ENCODE data around the gene LRCH3.
A peak's percentile ranks its signal among the peaks of the same experiment; 100 is the strongest.
"Not testable (repeated sequence)": the region's sequence is repeated elsewhere in the genome, so short reads cannot be mapped to it uniquely, and the experiment has no call there.

Gene LRCH3

DNA sequence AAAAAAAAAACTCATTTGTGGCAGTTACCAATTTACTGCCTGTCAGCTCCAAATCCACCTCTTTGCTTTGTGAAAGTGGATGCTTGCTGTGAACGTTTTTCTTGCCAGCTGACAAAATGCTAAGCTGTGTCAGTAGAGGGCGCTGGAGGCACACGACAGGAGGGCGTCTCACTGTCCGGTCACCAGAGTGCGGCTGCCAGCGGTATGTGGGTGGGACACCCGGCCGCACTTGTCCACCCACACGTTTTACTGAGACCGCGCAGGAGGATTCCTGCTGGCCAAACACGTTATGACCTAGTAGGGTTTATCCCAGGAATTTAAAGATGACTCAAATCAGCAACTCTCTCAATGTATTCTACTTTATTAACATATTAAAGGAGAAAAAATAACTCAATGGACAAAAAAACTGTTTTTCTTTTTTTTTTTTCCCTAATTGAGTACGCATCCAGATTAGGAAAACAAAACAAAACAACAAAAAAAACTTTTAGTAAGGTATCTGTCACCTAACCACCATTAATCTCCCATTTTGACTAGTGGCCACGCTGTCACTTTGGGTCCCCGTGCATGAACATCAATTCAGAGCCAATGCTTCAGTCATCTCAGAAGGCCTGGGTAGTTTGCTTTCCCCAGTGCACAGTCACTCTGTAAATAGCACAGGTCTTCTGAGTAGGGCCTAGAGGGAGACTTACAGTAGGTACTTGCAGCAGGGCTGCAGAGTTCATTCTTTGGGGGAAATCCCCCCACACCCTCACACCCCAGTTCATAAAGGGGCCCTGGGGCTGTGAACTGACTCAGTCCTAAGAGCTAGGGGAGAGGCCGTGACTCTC, 115.2 kb downstream of the LRCH3 start:
- Histone ChIP-seq H3K36me3 (ENCODE audit: control insufficient read depth, low read length) (no peaks in the 10 kb centered on the region), H3K9me2 (replicated peaks; ENCODE audit: control insufficient read depth, low read length) (no peaks in the 10 kb centered on the region), H3F3A (ENCODE audit: control insufficient read depth, insufficient read depth) (no peaks in the 10 kb centered on the region), H3K4me2 (ENCODE audit: low read length) (no peak overlapping the region), H3K27ac (ENCODE audit: low read depth, low read length) (no peak overlapping the region), H3K9me3 (ENCODE audit: control insufficient read depth, insufficient read depth, low read length) (no peaks in the 10 kb centered on the region), H3K27me3 (ENCODE audit: control insufficient read depth, low read length) (no peaks in the 10 kb centered on the region), H3K4me1 (ENCODE audit: control insufficient read depth, low read length) (no peaks in the 10 kb centered on the region; the same call in 1 of the 2 replicates), H4K20me1 (ENCODE audit: control insufficient read depth, insufficient read depth, low read depth, low read length) (no peaks in the 10 kb centered on the region), H3K79me2 (ENCODE audit: control insufficient read depth, low read length) (peaks cover 4% of the 10 kb centered on the region), H3K4me3 (ENCODE audit: low read length) (no peak overlapping the region)
- TF ChIP-seq, protein P1, sequence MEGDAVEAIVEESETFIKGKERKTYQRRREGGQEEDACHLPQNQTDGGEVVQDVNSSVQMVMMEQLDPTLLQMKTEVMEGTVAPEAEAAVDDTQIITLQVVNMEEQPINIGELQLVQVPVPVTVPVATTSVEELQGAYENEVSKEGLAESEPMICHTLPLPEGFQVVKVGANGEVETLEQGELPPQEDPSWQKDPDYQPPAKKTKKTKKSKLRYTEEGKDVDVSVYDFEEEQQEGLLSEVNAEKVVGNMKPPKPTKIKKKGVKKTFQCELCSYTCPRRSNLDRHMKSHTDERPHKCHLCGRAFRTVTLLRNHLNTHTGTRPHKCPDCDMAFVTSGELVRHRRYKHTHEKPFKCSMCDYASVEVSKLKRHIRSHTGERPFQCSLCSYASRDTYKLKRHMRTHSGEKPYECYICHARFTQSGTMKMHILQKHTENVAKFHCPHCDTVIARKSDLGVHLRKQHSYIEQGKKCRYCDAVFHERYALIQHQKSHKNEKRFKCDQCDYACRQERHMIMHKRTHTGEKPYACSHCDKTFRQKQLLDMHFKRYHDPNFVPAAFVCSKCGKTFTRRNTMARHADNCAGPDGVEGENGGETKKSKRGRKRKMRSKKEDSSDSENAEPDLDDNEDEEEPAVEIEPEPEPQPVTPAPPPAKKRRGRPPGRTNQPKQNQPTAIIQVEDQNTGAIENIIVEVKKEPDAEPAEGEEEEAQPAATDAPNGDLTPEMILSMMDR (IDR thresholded peaks at IDR 0.05; ENCODE audit: low read depth, low read length, poor library complexity, severe bottlenecking), result peak; percentile 91
- TF ChIP-seq EZH2phosphoT487 (IDR thresholded peaks at IDR 0.05; ENCODE audit: borderline replicate concordance, low read length), result no peak

DNA sequence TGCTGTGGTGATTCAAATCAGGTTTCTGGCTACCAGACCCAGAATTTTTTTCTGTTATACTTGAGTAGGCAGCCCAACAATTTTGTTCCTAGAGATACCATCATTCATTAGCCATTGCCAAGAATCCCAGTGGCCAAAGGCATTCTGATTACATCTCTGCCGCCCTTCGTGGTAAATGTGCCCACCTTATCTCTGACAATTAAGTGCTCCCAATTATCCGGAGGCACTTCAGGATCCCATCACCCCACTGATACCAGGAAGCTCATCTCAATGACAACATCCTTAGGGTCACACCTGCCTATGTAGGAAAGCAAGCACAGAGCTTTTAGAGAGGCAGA, 115.8 kb downstream of the LRCH3 start:
- H3K4me2 ChIP-seq (ENCODE audit: low read length), result no peak overlapping the region
- TF ChIP-seq, protein P1 (IDR thresholded peaks at IDR 0.05; ENCODE audit: low read depth, low read length, poor library complexity, severe bottlenecking), result no peak
- no peak for TF ChIP-seq EZH2phosphoT487 (IDR thresholded peaks at IDR 0.05; ENCODE audit: borderline replicate concordance, low read length)

DNA sequence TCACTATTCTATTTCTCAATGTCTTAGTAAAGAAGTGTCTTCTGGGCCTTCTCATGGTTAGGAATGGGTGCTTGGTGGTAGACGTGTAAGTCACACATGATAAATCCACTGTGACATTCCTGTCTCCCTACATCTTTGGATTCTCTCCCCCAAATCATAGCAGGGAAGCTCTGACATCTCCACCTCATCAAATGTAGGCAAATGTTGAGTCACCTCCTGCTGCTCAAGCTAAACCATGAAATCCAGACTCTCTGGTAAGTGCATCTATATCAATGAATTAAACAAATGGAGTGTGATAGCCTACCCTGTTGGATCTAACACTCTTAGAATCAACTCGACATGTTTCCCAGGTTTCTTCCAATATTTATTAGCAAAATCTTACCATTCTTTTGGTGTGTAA, 116.1 kb downstream of the LRCH3 start:
- Histone ChIP-seq H3K36me3 (ENCODE audit: control insufficient read depth, low read length) (no peaks in the 10 kb centered on the region), H3K9me2 (replicated peaks; ENCODE audit: control insufficient read depth, low read length) (no peaks in the 10 kb centered on the region), H3K27ac (ENCODE audit: low read depth, low read length) (no peak overlapping the region), H3K4me3 (ENCODE audit: low read length) (no peak overlapping the region), H3K27me3 (ENCODE audit: control insufficient read depth, low read length) (no peaks in the 10 kb centered on the region), H3K4me1 (ENCODE audit: control insufficient read depth, low read length) (no peaks in the 10 kb centered on the region; the same call in 1 of the 2 replicates), H3K79me2 (ENCODE audit: control insufficient read depth, low read length) (peaks cover 4% of the 10 kb centered on the region), H3K9me3 (ENCODE audit: control insufficient read depth, insufficient read depth, low read length) (no peaks in the 10 kb centered on the region), H4K20me1 (ENCODE audit: control insufficient read depth, insufficient read depth, low read depth, low read length) (no peaks in the 10 kb centered on the region), H3K4me2 (ENCODE audit: low read length) (no peak overlapping the region), H3F3A (ENCODE audit: control insufficient read depth, insufficient read depth) (no peaks in the 10 kb centered on the region)
- TF ChIP-seq, protein P1 (IDR thresholded peaks at IDR 0.05; ENCODE audit: low read depth, low read length, poor library complexity, severe bottlenecking), result no peak
- no peak for TF ChIP-seq EZH2phosphoT487 (IDR thresholded peaks at IDR 0.05; ENCODE audit: borderline replicate concordance, low read length)

More for the DNA sequence above, 115.8 kb downstream of the LRCH3 start:
- no peaks in the 10 kb centered on the region for H3F3A ChIP-seq (ENCODE audit: control insufficient read depth, insufficient read depth)
- H3K4me1 ChIP-seq (ENCODE audit: control insufficient read depth, low read length), result no peaks in the 10 kb centered on the region; the same call in 1 of the 2 replicates
- H3K27ac ChIP-seq (ENCODE audit: low read depth, low read length), result no peak overlapping the region
- H3K27me3 ChIP-seq (ENCODE audit: control insufficient read depth, low read length), result no peaks in the 10 kb centered on the region
- peaks cover 4% of the 10 kb centered on the region for H3K79me2 ChIP-seq (ENCODE audit: control insufficient read depth, low read length)
- no peaks in the 10 kb centered on the region for H4K20me1 ChIP-seq (ENCODE audit: control insufficient read depth, insufficient read depth, low read depth, low read length)
- no peaks in the 10 kb centered on the region for H3K36me3 ChIP-seq (ENCODE audit: control insufficient read depth, low read length)
- H3K9me2 ChIP-seq (replicated peaks; ENCODE audit: control insufficient read depth, low read length), result no peaks in the 10 kb centered on the region
- H3K9me3 ChIP-seq (ENCODE audit: control insufficient read depth, insufficient read depth, low read length), result no peaks in the 10 kb centered on the region
- no peak overlapping the region for H3K4me3 ChIP-seq (ENCODE audit: low read length)

DNA sequence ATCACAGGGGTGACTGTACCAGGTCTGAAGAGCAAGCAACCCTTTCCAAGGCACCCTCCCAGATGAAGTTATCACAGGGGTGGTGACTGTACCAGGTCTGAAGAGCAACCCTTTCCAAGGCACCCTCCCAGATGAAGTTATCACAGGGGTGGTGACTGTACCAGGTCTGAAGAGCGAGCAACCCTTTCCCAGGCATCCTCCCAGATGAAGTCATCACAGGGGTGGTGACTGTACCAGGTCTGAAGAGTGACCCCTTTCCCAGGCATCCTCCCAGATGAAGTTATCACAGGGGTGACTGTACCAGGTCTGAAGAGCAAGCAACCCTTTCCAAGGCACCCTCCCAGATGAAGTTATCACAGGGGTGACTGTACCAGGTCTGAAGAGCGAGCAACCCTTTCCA, 117.5 kb downstream of the LRCH3 start:
- not testable (repeated sequence) for H3K27ac ChIP-seq (ENCODE audit: low read depth, low read length); H3F3A ChIP-seq (ENCODE audit: control insufficient read depth, insufficient read depth); H3K36me3 ChIP-seq (ENCODE audit: control insufficient read depth, low read length); H3K4me3 ChIP-seq (ENCODE audit: low read length); H3K79me2 ChIP-seq (ENCODE audit: control insufficient read depth, low read length); H3K4me2 ChIP-seq (ENCODE audit: low read length); H3K4me1 ChIP-seq (ENCODE audit: control insufficient read depth, low read length); H4K20me1 ChIP-seq (ENCODE audit: control insufficient read depth, insufficient read depth, low read depth, low read length); H3K9me2 ChIP-seq (replicated peaks; ENCODE audit: control insufficient read depth, low read length); H3K9me3 ChIP-seq (ENCODE audit: control insufficient read depth, insufficient read depth, low read length)
- peaks cover 12% of the 10 kb centered on the region; the same call in 1 of the 2 replicates for H3K27me3 ChIP-seq (ENCODE audit: control insufficient read depth, low read length)
